HUDEP-2 (cell line): ENCODE measurements around the gene WFIKKN2.
"Not testable (repeated sequence)": the region's sequence is repeated elsewhere in the genome, so short reads cannot be mapped to it uniquely, and the experiment has no call there.

ENCODE experiments used
- DNase-seq, 76 experiments: peaks; one replicate each; lab custom pipeline; 2025; ENCODE audit not compliant: unreplicated experiment in 76 of 76; lab: John Stamatoyannopoulos, UW

The WFIKKN2 gene

GRCh38 chr17:50871364-50871763 lies 36.0 kb downstream of the WFIKKN2 start:
- DNase-seq: no peak

GRCh38 chr17:50871898-50872297 lies 36.5 kb downstream of the WFIKKN2 start:
- DNase-seq: no peak

- peak in 1 of 76 experiments; percentile 3 for DNase-seq
Measured at GRCh38 chr17:50872710-50873424, 37.5 kb downstream of the WFIKKN2 start.

GRCh38 chr17:50875074-50875473 lies 39.7 kb downstream of the WFIKKN2 start:
- DNase-seq: no peak

GRCh38 chr17:50877042-50877441 lies 41.7 kb downstream of the WFIKKN2 start:
- not testable (repeated sequence) for DNase-seq

- DNase-seq: no peak
Measured at GRCh38 chr17:50877838-50878237, 42.5 kb downstream of the WFIKKN2 start.

GRCh38 chr17:50879086-50879485 lies 43.7 kb downstream of the WFIKKN2 start:
- DNase-seq: no peak

GRCh38 chr17:50881182-50881581 lies 45.8 kb downstream of the WFIKKN2 start:
- DNase-seq: no peak

- DNase-seq: no peak
Measured at GRCh38 chr17:50882851-50883250, 47.5 kb downstream of the WFIKKN2 start.

GRCh38 chr17:50883850-50884438 lies 48.6 kb downstream of the WFIKKN2 start:
- peak in 13 of 76 experiments; percentile 6 to 41 (median 10) for DNase-seq

GRCh38 chr17:50884439-50885311 lies 49.3 kb downstream of the WFIKKN2 start:
- no peak for DNase-seq

GRCh38 chr17:50887705-50888245 lies 52.4 kb downstream of the WFIKKN2 start:
- no peak for DNase-seq

- DNase-seq: no peak
Measured at GRCh38 chr17:50889528-50890118, 54.2 kb downstream of the WFIKKN2 start.

GRCh38 chr17:50890675-50891516 lies 55.5 kb downstream of the WFIKKN2 start:
- DNase-seq: no peak

- no peak for DNase-seq
Measured at GRCh38 chr17:50891577-50891989, 56.2 kb downstream of the WFIKKN2 start.
